ENCODE results near the gene ESPNL. TPM values are rescaled to one million over a fixed set of nuclear protein-coding genes. Genes with fewer than 3 reads are reported as not detected.

ESPNL gene
- total RNA-seq, 1 experiment from 2014 or later: 0.85 TPM

GRCh38 chr2:238143239-238143951, 43.3 kb downstream of the ESPNL start:
- H3K36me3 ChIP-seq (ENCODE audit: control insufficient read depth, insufficient read depth, low read length): no peaks in the 10 kb centered on the region
- H3K27me3 ChIP-seq (ENCODE audit: control insufficient read depth, insufficient read depth, low read length): no peaks in the 10 kb centered on the region
- no TSS peak for BruUV-seq (replicated peaks)
- intact Hi-C loops (cut with micrococcal nuclease; ENCODE audit: unreplicated experiment) (no loop called here), in situ Hi-C loops (cut with HindIII; ENCODE audit: low pct_unique_long_range_greater_than_20kb, low sequenced_read_pairs) (no loop called here)
- ChIA-PET POLR2A (no interaction called here), CTCF (no interaction called here)
- no peak overlapping the region for H3K4me3 ChIP-seq (ENCODE audit: low read depth in 2 of 2, low read length in 2 of 2)
- TF ChIP-seq SIN3A (IDR thresholded peaks at IDR 0.05; ENCODE audit: borderline replicate concordance, insufficient read depth, low read depth, low read length): no peak
- TF ChIP-seq REST (IDR thresholded peaks at IDR 0.05; ENCODE audit: insufficient read depth in 1 of 2, low read depth in 2 of 2, low read length in 1 of 2): no peak
- TF ChIP-seq CTCF (IDR thresholded peaks at IDR 0.05): no peak
- TF ChIP-seq POLR2AphosphoS5 (IDR thresholded peaks at IDR 0.05; ENCODE audit: low read depth, low read length): no peak
- no peak for TF ChIP-seq TCF7L2 (IDR thresholded peaks at IDR 0.05; ENCODE audit: low read depth, low read length)
- DNase-seq (ENCODE audit: low read depth, low spot score) (peak; percentile 38), ATAC-seq (peak; percentile 52)
- no peak overlapping the region for H3K27ac ChIP-seq (ENCODE audit: low read length)
- no peaks in the 10 kb centered on the region for H3K9me3 ChIP-seq (ENCODE audit: control insufficient read depth, insufficient read depth, low read depth, low read length)
- peaks cover 35% of the 10 kb centered on the region for H3K4me1 ChIP-seq (ENCODE audit: control insufficient read depth, insufficient read depth, low read length)

GRCh38 chr2:238144262-238144661, 44.1 kb downstream of the ESPNL start:
- intact Hi-C loops (cut with micrococcal nuclease; ENCODE audit: unreplicated experiment): no loop called here
- H3K4me3 ChIP-seq (ENCODE audit: low read depth in 2 of 2, low read length in 2 of 2): no peak overlapping the region
- POLR2A ChIA-PET: no interaction called here

More at GRCh38 chr2:238144262-238144661, 44.1 kb downstream of the ESPNL start:
- TF ChIP-seq TCF7L2 (IDR thresholded peaks at IDR 0.05; ENCODE audit: low read depth, low read length) (no peak), REST (IDR thresholded peaks at IDR 0.05; ENCODE audit: insufficient read depth in 1 of 2, low read depth in 2 of 2, low read length in 1 of 2) (no peak), POLR2AphosphoS5 (IDR thresholded peaks at IDR 0.05; ENCODE audit: low read depth, low read length) (no peak), SIN3A (IDR thresholded peaks at IDR 0.05; ENCODE audit: borderline replicate concordance, insufficient read depth, low read depth, low read length) (no peak), CTCF (IDR thresholded peaks at IDR 0.05) (no peak)
- CTCF ChIA-PET: no interaction called here
- ATAC-seq: no peak
- H3K27ac ChIP-seq (ENCODE audit: low read length): no peak overlapping the region
- no peak for DNase-seq (ENCODE audit: low read depth, low spot score)
- BruUV-seq (replicated peaks): no TSS peak
- no peaks in the 10 kb centered on the region for H3K27me3 ChIP-seq (ENCODE audit: control insufficient read depth, insufficient read depth, low read length)
- in situ Hi-C loops (cut with HindIII; ENCODE audit: low pct_unique_long_range_greater_than_20kb, low sequenced_read_pairs): no loop called here
- no peaks in the 10 kb centered on the region for H3K9me3 ChIP-seq (ENCODE audit: control insufficient read depth, insufficient read depth, low read depth, low read length)
- no peaks in the 10 kb centered on the region for H3K36me3 ChIP-seq (ENCODE audit: control insufficient read depth, insufficient read depth, low read length)
- peaks cover 30% of the 10 kb centered on the region for H3K4me1 ChIP-seq (ENCODE audit: control insufficient read depth, insufficient read depth, low read length)

All from Panc1 (cell line).